Measurements from ENCODE around the gene TBC1D22B. TPM values are rescaled to one million over a fixed set of nuclear protein-coding genes. Genes with fewer than 3 reads are reported as not detected.
A peak's percentile ranks its signal among the peaks of the same experiment; 100 is the strongest.

The TBC1D22B gene
- total RNA-seq, 1 donor, result 6.9 TPM

GRCh38 chr6:37242429-37243052, 15.0 kb upstream of the TBC1D22B start:
- no peak for TF ChIP-seq CTCF (IDR thresholded peaks at IDR 0.05; ENCODE audit: extremely low read depth, low read depth, low read length)
- Histone ChIP-seq H3K36me3 (ENCODE audit: insufficient read depth, low read length) (no peaks in the 10 kb centered on the region), H3K79me2 (ENCODE audit: insufficient read depth, low read length) (no peaks in the 10 kb centered on the region)

GRCh38 chr6:37243131-37243815, 14.3 kb upstream of the TBC1D22B start:
- Histone ChIP-seq H3K36me3 (ENCODE audit: insufficient read depth, low read length) (no peaks in the 10 kb centered on the region), H3K9me3 (ENCODE audit: low read depth, low read length) (no peaks in the 10 kb centered on the region), H3K4me1 (ENCODE audit: insufficient read depth, low read length) (peaks cover 80% of the 10 kb centered on the region), H3K79me2 (ENCODE audit: insufficient read depth, low read length) (no peaks in the 10 kb centered on the region), H2AFZ (ENCODE audit: low read length) (no peak overlapping the region), H3K27me3 (ENCODE audit: insufficient read depth, low read length) (no peaks in the 10 kb centered on the region), H4K20me1 (ENCODE audit: insufficient read depth, low read length) (no peaks in the 10 kb centered on the region), H3K4me2 (ENCODE audit: insufficient read depth, low read length) (peak overlapping the region; percentile 59), H3K27ac (ENCODE audit: low read depth, low read length) (peak overlapping the region; percentile 98), H3K4me3 (ENCODE audit: insufficient read depth, low read length) (no peak overlapping the region)
- TF ChIP-seq CTCF (IDR thresholded peaks at IDR 0.05; ENCODE audit: extremely low read depth, low read depth, low read length), result no peak
- no peak for DNase-seq (ENCODE audit: insufficient read length, low spot score, missing footprints)

More at GRCh38 chr6:37242429-37243052, 15.0 kb upstream of the TBC1D22B start:
- no peaks in the 10 kb centered on the region for H4K20me1 ChIP-seq (ENCODE audit: insufficient read depth, low read length)
- no peaks in the 10 kb centered on the region for H3K27me3 ChIP-seq (ENCODE audit: insufficient read depth, low read length)
- no peak overlapping the region for H3K4me3 ChIP-seq (ENCODE audit: insufficient read depth, low read length)
- H3K4me1 ChIP-seq (ENCODE audit: insufficient read depth, low read length), result peaks cover 82% of the 10 kb centered on the region
- peak; percentile 67 for DNase-seq (ENCODE audit: insufficient read length, low spot score, missing footprints)
- peak overlapping the region; percentile 20 for H2AFZ ChIP-seq (ENCODE audit: low read length)
- H3K4me2 ChIP-seq (ENCODE audit: insufficient read depth, low read length), result peak overlapping the region; percentile 59
- H3K9me3 ChIP-seq (ENCODE audit: low read depth, low read length), result no peaks in the 10 kb centered on the region
- H3K27ac ChIP-seq (ENCODE audit: low read depth, low read length), result peak overlapping the region; percentile 98

- Histone ChIP-seq H4K20me1 (ENCODE audit: insufficient read depth, low read length) (no peaks in the 10 kb centered on the region), H2AFZ (ENCODE audit: low read length) (no peak overlapping the region), H3K27ac (ENCODE audit: low read depth, low read length) (peak overlapping the region; percentile 98), H3K4me2 (ENCODE audit: insufficient read depth, low read length) (peak overlapping the region; percentile 25), H3K9me3 (ENCODE audit: low read depth, low read length) (no peaks in the 10 kb centered on the region), H3K36me3 (ENCODE audit: insufficient read depth, low read length) (no peaks in the 10 kb centered on the region), H3K4me3 (ENCODE audit: insufficient read depth, low read length) (no peak overlapping the region), H3K4me1 (ENCODE audit: insufficient read depth, low read length) (peaks cover 74% of the 10 kb centered on the region), H3K79me2 (ENCODE audit: insufficient read depth, low read length) (no peaks in the 10 kb centered on the region), H3K27me3 (ENCODE audit: insufficient read depth, low read length) (no peaks in the 10 kb centered on the region)
- no peak for TF ChIP-seq CTCF (IDR thresholded peaks at IDR 0.05; ENCODE audit: extremely low read depth, low read depth, low read length)
- DNase-seq (ENCODE audit: insufficient read length, low spot score, missing footprints), result no peak
These were observed 13.7 kb upstream of the TBC1D22B start for GRCh38 chr6:37243816-37244370.
